HepG2 (cell line): ENCODE results near the gene DNMT3A. TPM values are rescaled to one million over a fixed set of nuclear protein-coding genes. Genes with fewer than 3 reads are reported as not detected.

Experiments used
- CBX5 ChIP-seq: sonication (generic); formaldehyde crosslinking; IDR thresholded peaks from 2 replicates; pipeline ENCODE4 v1.4.0; 2020; ENCODE audit warnings: missing genetic modification reagents, borderline replicate concordance
- DPF2 ChIP-seq: sonication (generic); formaldehyde crosslinking; IDR thresholded peaks from 2 replicates; pipeline ENCODE4 v1.4.0; 2020; ENCODE audit warnings: mild to moderate bottlenecking, low read depth, missing genetic modification reagents, borderline replicate concordance
- HDAC1 ChIP-seq: sonication (generic); formaldehyde crosslinking; IDR thresholded peaks from 2 replicates; pipeline ENCODE4 v1.5.1; 2020; ENCODE audit warnings: mild to moderate bottlenecking, missing genetic modification reagents
- HOXD1 ChIP-seq: sonication (generic); formaldehyde crosslinking; IDR thresholded peaks from 2 replicates; pipeline ENCODE4 v1.5.0; 2020; ENCODE audit warnings: missing genetic modification reagents
- KLF11 ChIP-seq: IDR thresholded peaks from 2 replicates; pipeline ENCODE4 v1.6.1; 2016; ENCODE audit warnings: missing compliant biosample characterization
- MBD4 ChIP-seq: IDR thresholded peaks from 2 replicates; pipeline ENCODE4 v1.6.1; 2012; ENCODE audit warnings: low read length, inconsistent platforms, borderline replicate concordance
- MED8 ChIP-seq: sonication (generic); formaldehyde crosslinking; IDR thresholded peaks from 2 replicates; pipeline ENCODE4 v1.8.1; 2023; ENCODE audit warnings: mild to moderate bottlenecking, missing genetic modification reagents; ENCODE audit not compliant: insufficient replicate concordance
- PCBP1 ChIP-seq: fragments of 200-400 bp; formaldehyde crosslinking; IDR thresholded peaks from 2 replicates; pipeline ENCODE4 v1.6.1; 2017; ENCODE audit warnings: mild to moderate bottlenecking, low read depth, low read length, borderline replicate concordance
- TCF7 ChIP-seq: sonication (generic); IDR thresholded peaks from 2 replicates; pipeline ENCODE4 v1.6.1; 2016; ENCODE audit warnings: antibody characterized with exemption, low read depth
- ZNF383 ChIP-seq: sonication (generic); formaldehyde crosslinking; IDR thresholded peaks from 2 replicates; pipeline ENCODE4 v1.4.0; 2020; ENCODE audit warnings: missing genetic modification reagents, mild to moderate bottlenecking, borderline replicate concordance
- ZNF703 ChIP-seq: sonication (generic); formaldehyde crosslinking; IDR thresholded peaks from 2 replicates; pipeline ENCODE4 v1.5.1; 2020; ENCODE audit warnings: missing genetic modification reagents, mild to moderate bottlenecking, moderate library complexity, borderline replicate concordance
- ZNF781 ChIP-seq: sonication (generic); formaldehyde crosslinking; IDR thresholded peaks from 2 replicates; pipeline ENCODE4 v1.5.1; 2020; ENCODE audit warnings: borderline replicate concordance, mild to moderate bottlenecking, missing genetic modification reagents; ENCODE audit errors: not compliant biosample characterization
- ZNF800 ChIP-seq: sonication (generic); formaldehyde crosslinking; IDR thresholded peaks from 2 replicates; pipeline ENCODE4 v1.4.0; 2020; ENCODE audit warnings: missing genetic modification reagents
- polyA plus RNA-seq, 8 experiments: library from polyadenylated mRNA; depleted of rRNA in 3 of 8; stranded (reverse) in 7 of 8; unstranded in 1 of 8; fragments of >200 nt; fragmentation: Illumina TruSeq in 4 of 8; extraction: Trizol in 4 of 8; gene quantifications; 2 replicates each; pipeline versions ENCODE4 v1.2.1 to v1.2.3, GENCODE V29; 2011 to 2016; ENCODE audit warnings: low read depth in 4 of 8, missing spikeins in 1 of 8, mixed read lengths in 1 of 8; ENCODE audit not compliant: insufficient read depth in 1 of 8
- total RNA-seq, 5 experiments: library from RNA; depleted of rRNA; stranded (reverse); fragments of >200 nt; fragmentation: Illumina TruSeq; extraction: Trizol; gene quantifications; 2 replicates each; pipeline ENCODE4 v1.2.3, GENCODE V29; 2016; ENCODE audit warnings: low read depth in 1 of 5
- TF ChIP-seq, protein P1 (sequence below): sonication (generic); formaldehyde crosslinking; IDR thresholded peaks from 2 replicates; pipeline ENCODE4 v1.5.0; 2020; ENCODE audit warnings: missing genetic modification reagents, mild to moderate bottlenecking, borderline replicate concordance
- TF ChIP-seq, protein P2 (sequence below): conservative IDR thresholded peaks from 2 replicates; pipeline ENCODE4 v1.6.1; 2018; ENCODE audit warnings: missing genetic modification reagents
- TF ChIP-seq, protein P3 (sequence below): IDR thresholded peaks from 2 replicates; pipeline ENCODE4 v1.6.1; 2016; ENCODE audit warnings: missing compliant biosample characterization, missing genetic modification reagents, borderline replicate concordance
- TF ChIP-seq, protein P4 (sequence below), 2 experiments: sonication (generic) in 1 of 2; formaldehyde crosslinking in 1 of 2; IDR thresholded peaks; 2 replicates each; pipeline versions ENCODE4 v1.4.0 to v1.6.1; 2018 to 2020; ENCODE audit warnings: missing genetic modification reagents in 2 of 2, borderline replicate concordance in 1 of 2, low read depth in 1 of 2, mild to moderate bottlenecking in 1 of 2, missing biosample characterization in 1 of 2

DNMT3A gene
- total and polyA plus RNA-seq, 2 of the 13 experiments (the other 11 are each of a cell fraction or from before 2014, with no cell fraction given), result 14.7 to 29.1 TPM

DNA sequence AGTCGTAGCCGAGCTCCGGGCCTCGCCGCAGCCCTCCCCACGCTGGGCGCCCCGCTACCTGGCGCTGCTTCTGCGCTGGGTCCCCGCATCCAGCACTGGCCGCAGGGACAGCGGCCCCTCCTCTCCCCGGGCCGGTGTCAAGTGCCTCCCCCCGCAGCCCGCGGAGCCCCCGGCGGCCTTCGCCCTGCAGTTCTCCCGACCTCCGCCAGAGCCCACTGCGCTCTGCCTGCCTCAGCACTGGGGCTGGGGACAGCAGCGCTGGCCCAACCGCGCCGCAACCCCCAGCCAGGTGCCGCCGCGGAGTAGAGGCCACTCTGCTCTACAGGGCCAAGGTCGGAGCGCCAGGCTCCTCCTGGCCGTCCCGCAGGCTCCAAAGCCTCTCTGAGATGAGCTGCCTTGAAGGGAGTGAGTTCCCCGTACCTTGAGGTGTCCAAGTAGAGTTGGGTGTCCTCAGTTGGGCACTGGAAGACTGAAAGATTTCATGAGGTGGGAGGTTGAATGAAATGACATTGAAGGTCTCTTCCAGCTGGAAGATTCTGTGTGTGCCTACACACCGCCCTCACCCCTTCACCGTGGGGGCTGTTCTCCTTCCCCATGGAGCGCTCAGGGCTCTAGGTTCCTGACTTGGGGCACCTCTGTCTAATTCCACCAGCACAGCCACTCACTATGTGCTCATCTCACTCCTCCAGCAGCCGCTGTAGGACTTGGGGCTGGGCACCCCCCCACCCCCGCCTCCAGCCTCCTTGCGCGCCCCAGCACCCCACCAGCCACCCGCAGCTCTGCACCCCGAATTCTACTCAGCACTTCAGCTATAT lies 854 bp upstream of the DNMT3A start (continued):
- TF ChIP-seq ZNF800 (CRISPR knock-in tag) (peak; percentile 97), TCF7 (no peak), MED8 (CRISPR knock-in tag) (peak; percentile 51), PCBP1 (0 out of 2 replicates have a peak, but pooled peaks have one; percentile 59), ZNF383 (peak; percentile 62; the same call in 1 of the 2 replicates), CBX5 (peak; percentile 95; the same call in 1 of the 2 replicates), DPF2 (CRISPR knock-in tag) (peak; percentile 35; the same call in 1 of the 2 replicates), ZNF703 (CRISPR knock-in tag) (peak; percentile 83; the same call in 1 of the 2 replicates), HDAC1 (CRISPR knock-in tag) (peak; percentile 96), ZNF781 (no peak), HOXD1 (peak; percentile 85), KLF11 (CRISPR knock-in tag) (peak; percentile 81; the same call in 1 of the 2 replicates), MBD4 (no peak)
- TF ChIP-seq, protein P1, sequence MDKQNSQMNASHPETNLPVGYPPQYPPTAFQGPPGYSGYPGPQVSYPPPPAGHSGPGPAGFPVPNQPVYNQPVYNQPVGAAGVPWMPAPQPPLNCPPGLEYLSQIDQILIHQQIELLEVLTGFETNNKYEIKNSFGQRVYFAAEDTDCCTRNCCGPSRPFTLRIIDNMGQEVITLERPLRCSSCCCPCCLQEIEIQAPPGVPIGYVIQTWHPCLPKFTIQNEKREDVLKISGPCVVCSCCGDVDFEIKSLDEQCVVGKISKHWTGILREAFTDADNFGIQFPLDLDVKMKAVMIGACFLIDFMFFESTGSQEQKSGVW, result no peak
- TF ChIP-seq, protein P2, sequence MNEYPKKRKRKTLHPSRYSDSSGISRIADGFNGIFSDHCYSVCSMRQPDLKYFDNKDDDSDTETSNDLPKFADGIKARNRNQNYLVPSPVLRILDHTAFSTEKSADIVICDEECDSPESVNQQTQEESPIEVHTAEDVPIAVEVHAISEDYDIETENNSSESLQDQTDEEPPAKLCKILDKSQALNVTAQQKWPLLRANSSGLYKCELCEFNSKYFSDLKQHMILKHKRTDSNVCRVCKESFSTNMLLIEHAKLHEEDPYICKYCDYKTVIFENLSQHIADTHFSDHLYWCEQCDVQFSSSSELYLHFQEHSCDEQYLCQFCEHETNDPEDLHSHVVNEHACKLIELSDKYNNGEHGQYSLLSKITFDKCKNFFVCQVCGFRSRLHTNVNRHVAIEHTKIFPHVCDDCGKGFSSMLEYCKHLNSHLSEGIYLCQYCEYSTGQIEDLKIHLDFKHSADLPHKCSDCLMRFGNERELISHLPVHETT (CRISPR knock-in tag), result peak; percentile 94
- TF ChIP-seq, protein P3, sequence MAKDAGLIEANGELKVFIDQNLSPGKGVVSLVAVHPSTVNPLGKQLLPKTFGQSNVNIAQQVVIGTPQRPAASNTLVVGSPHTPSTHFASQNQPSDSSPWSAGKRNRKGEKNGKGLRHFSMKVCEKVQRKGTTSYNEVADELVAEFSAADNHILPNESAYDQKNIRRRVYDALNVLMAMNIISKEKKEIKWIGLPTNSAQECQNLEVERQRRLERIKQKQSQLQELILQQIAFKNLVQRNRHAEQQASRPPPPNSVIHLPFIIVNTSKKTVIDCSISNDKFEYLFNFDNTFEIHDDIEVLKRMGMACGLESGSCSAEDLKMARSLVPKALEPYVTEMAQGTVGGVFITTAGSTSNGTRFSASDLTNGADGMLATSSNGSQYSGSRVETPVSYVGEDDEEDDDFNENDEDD, result peak; percentile 14; the same call in 1 of the 2 replicates
- TF ChIP-seq, protein P4, sequence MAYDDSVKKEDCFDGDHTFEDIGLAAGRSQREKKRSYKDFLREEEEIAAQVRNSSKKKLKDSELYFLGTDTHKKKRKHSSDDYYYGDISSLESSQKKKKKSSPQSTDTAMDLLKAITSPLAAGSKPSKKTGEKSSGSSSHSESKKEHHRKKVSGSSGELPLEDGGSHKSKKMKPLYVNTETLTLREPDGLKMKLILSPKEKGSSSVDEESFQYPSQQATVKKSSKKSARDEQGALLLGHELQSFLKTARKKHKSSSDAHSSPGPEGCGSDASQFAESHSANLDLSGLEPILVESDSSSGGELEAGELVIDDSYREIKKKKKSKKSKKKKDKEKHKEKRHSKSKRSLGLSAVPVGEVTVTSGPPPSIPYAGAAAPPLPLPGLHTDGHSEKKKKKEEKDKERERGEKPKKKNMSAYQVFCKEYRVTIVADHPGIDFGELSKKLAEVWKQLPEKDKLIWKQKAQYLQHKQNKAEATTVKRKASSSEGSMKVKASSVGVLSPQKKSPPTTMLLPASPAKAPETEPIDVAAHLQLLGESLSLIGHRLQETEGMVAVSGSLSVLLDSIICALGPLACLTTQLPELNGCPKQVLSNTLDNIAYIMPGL (CRISPR knock-in tag; IDR thresholded peaks at IDR 0.05; ENCODE audit: borderline replicate concordance in 1 of 2, low read depth in 1 of 2), result peak; percentile 99
